Activated CD4-positive, CD25-positive, alpha-beta regulatory T cell treated with anti-CD3 and anti-CD28 coated beads, Interleukin-2, amount 50 U/mL, for 72 hours (primary cell): ENCODE data around the gene SLC27A3.

ENCODE experiments used
- DNase-seq: peaks from one replicate; pipeline ENCODE4 v3.0.0; 2021

Gene SLC27A3

GRCh38 chr1:153801028-153801625, 25.9 kb downstream of the SLC27A3 start:
- DNase-seq = no peak

- no peak for DNase-seq
These were observed 26.8 kb downstream of the SLC27A3 start for GRCh38 chr1:153801786-153802697.

DNA sequence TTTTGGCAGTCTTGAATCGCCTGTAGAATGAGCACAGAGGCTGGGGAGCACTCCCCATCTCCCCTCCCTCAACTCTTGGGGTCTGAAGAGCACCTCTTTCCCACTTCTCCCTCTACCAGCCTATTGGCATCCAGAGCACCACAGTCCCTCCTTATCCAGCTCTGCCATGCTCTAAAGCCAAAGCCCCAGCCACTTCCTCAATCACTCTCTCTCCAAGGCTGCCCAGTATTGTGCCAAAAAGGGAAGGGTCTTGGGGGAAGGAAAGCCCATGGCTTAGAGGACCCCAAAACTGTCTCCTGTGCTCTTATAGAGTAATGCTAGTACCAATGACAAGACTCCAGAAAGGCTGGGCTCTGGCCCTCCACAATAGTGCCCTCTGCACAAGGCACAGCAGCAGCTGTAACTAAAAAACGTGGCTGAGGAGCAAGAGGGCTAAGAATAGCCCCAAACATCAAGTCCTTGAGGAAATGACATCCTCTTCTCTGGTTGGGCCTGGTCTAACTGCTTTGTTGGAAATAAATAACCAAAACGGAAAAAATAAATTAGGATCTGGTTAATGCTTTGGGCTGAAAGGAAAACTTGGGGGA, 28.4 kb downstream of the SLC27A3 start:
- no peak for DNase-seq

GRCh38 chr1:153804112-153804511, 28.9 kb downstream of the SLC27A3 start:
- no peak for DNase-seq

DNA sequence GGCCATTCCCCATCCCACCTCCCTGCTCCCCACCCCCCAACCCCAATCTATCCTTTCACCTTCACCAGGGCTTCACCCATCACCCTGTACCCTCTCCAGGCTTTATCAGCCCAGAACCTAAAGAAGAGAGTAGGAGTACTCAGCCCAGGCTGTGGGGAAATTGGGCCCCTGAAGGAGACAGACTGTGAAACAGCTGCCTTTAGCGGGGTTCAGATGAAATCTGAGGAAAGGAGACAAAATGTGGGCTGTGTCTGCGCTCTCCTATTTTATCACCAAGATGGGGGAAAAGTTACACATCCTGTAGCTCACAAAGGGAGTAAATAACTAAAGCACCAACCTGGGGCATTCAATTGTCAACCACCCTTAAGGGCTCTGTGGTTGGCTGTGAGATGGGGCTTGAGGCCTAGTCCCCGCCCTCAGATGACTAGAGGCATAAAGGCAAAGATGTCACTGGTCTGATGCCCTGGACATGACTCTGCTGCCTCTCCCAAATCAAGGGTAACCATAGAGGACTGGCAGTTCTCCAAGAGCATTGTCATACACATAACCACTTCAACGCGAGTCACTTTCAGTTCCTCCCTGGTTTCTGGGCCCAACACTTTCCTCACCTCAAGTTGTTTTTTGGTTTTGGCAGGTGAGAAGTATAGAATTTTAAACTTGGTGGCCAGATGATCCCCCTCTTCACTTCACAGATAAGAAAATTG, 30.0 kb downstream of the SLC27A3 start:
- no peak for DNase-seq

DNA sequence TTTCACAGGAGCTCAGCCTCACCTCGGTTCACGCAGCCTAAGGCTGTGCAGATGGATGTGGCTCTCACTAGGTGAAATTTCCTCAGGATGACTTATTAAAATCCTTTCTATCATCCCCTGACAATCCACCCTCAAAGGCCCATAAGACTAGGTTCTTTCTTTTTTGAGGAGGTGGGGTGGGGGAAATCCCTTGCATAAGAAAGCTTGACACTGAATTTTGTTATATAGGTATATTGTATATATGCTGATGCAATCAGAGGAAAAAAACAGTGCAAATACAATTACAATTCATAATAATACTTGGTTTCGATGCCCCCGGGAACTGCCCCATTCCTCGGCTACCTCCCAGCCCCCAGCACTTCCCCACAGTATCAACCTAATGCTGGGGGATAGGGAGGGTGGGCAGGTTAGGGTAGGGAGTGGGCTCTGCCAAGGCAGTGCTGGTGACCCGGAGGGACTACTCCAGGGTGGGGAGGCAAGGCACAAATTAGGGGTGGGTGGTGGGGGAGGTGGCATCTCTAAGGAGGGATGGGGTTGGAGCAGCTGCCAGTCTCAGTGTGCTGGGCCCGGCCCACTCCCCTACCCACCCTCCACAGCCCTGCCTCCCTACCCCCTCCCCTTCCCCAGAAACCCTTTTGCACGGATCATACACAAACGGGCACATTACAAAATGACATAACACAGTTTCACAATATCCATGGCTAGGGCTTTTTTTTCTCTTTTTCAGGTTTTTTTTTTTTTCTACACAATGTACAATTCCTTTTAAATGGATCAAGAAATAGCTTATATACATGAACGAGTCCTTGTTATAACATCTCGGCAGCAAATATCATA, 30.9 kb downstream of the SLC27A3 start:
- DNase-seq = no peak

- no peak for DNase-seq
These were observed 41.2 kb downstream of the SLC27A3 start for GRCh38 chr1:153816283-153816889.

DNA sequence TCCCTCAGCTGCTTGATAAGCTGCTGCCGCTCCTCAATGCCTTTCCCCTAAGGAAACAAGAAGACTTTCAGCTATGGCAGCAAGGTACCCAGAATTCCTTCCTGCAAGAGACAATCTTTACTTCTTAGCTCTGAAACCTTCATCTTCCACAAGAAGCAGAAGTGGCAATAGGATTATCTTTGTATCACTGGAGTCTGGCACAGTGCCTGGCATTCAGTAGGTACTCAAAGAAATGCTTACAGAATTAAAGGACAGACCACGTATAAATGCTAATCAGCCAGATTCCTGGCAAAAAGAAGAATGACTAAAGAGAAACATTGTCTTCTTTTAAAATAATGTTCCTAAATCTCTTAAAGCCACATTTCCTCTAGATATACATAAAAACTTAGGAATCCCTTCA, 43.7 kb downstream of the SLC27A3 start:
- DNase-seq = no peak

GRCh38 chr1:153827168-153827964, 52.2 kb downstream of the SLC27A3 start:
- no peak for DNase-seq
